GM18502 (cell line): Measurements from ENCODE around the gene TRIM49D1.
"Not testable (repeated sequence)": the region's sequence is repeated elsewhere in the genome, so short reads cannot be mapped to it uniquely, and the experiment has no call there.

Experiments
- ATAC-seq: cut with Tn5 transposase; IDR thresholded peaks from one replicate; pipeline ENCODE4 v1.9.1; 2021; ENCODE audit warnings: mild to moderate bottlenecking; ENCODE audit not compliant: unreplicated experiment, poor library complexity

Gene TRIM49D1

GRCh38 chr11:89922195-89922660, at the start of gene TRIM49D1:
Gene TRIM49D1, minus strand, starts transcription at chr11:89922245. Its CDS starts 4,535 bp downstream, at chr11:89917710.
- no peak for ATAC-seq

- ATAC-seq = not testable (repeated sequence)
Observed at GRCh38 chr11:89965737-89966136, 43.7 kb upstream of the TRIM49D1 start, which contains the start of gene TRIM64. Gene TRIM64, plus strand, starts transcription at chr11:89966037. Its CDS starts 2,467 bp downstream, at chr11:89968504.

- not testable (repeated sequence) for ATAC-seq
Observed at GRCh38 chr11:89960833-89961232, 38.8 kb upstream of the TRIM49D1 start.

- not testable (repeated sequence) for ATAC-seq
Observed at GRCh38 chr11:89923764-89924163, 1.7 kb upstream of the TRIM49D1 start, which contains the start of gene TRIM49D2. Gene TRIM49D2, plus strand, starts transcription at chr11:89924064. Its CDS starts 2,698 bp downstream, at chr11:89926762.

GRCh38 chr11:89900809-89901208, 21.2 kb downstream of the TRIM49D1 start:
- not testable (repeated sequence) for ATAC-seq

- ATAC-seq = not testable (repeated sequence)
Observed at GRCh38 chr11:89893245-89893644, 28.8 kb downstream of the TRIM49D1 start.

GRCh38 chr11:89877511-89877910, 44.5 kb downstream of the TRIM49D1 start:
- ATAC-seq = not testable (repeated sequence)

GRCh38 chr11:89872588-89872987, 49.5 kb downstream of the TRIM49D1 start:
- ATAC-seq = not testable (repeated sequence)

GRCh38 chr11:89865223-89865622, 56.8 kb downstream of the TRIM49D1 start:
- not testable (repeated sequence) for ATAC-seq

- not testable (repeated sequence) for ATAC-seq
Observed at GRCh38 chr11:89863906-89864704, 57.9 kb downstream of the TRIM49D1 start.
